Measurements from ENCODE around the gene NGF. TPM values are rescaled to one million over a fixed set of nuclear protein-coding genes. Genes with fewer than 3 reads are reported as not detected.
"Not testable (repeated sequence)": the region's sequence is repeated elsewhere in the genome, so short reads cannot be mapped to it uniquely, and the experiment has no call there.

NGF gene
- total and polyA plus RNA-seq, 2 of the 4 experiments (the other 2 are of a cell fraction): 12.5 to 21.7 TPM

DNA sequence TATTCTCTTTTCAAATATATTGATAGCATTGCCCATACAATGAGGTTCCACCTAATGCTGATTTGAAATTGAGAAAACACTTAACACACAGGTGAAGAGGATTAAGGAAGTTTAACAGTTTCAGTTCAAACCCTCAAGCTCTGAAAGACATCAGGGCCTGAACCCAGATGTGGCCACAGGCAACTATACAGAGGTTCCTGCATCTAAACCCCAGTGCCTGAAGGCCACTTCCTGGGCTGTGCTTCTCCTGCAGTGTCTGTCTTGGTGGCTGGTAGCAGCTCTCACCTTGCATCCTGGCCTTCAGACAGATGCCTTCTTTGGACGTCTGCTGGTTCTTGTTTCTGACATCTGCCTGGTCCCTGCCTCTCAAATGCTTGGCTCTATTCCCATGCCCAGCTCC, 25.1 kb upstream of the NGF start:
- H3K4me3 ChIP-seq (ENCODE audit: insufficient read depth, low read depth, low read length): no peak overlapping the region
- H3K23ac ChIP-seq (ENCODE audit: low read depth, low read length): no peak overlapping the region
- CTCF ChIA-PET: no interaction called here
- H2BK120ac ChIP-seq (ENCODE audit: low read depth, low read length): peak overlapping the region; percentile 66
- peaks cover 15% of the 10 kb centered on the region for H3K4me1 ChIP-seq (ENCODE audit: control insufficient read depth, insufficient read depth, low read length)
- no CpG with 5 or more reads among the region's 1 CpG for WGBS, 2 experiments (ENCODE audit: extremely low coverage in 2 of 2, insufficient read length in 1 of 2)
- H3K56ac ChIP-seq (ENCODE audit: extremely low read depth, insufficient read depth, low read length): no peak overlapping the region
- no peak overlapping the region for H2AFZ ChIP-seq (replicated peaks; ENCODE audit: low read length, poor library complexity)
- H4K8ac ChIP-seq (ENCODE audit: low read depth in 2 of 2, low read length in 2 of 2): no peak overlapping the region
- no peak overlapping the region; the same call in 1 of the 2 replicates for H3K4ac ChIP-seq (ENCODE audit: low read depth, low read length)
- H4K20me1 ChIP-seq (ENCODE audit: insufficient read depth, low read length): no peaks in the 10 kb centered on the region
- H3K9me3 ChIP-seq (ENCODE audit: control insufficient read depth, insufficient read depth, low read length): no peaks in the 10 kb centered on the region; the same call in 1 of the 2 replicates
- no peaks in the 10 kb centered on the region for H3K79me1 ChIP-seq (ENCODE audit: low read depth in 1 of 2, low read length in 2 of 2)
- H3K4me2 ChIP-seq (ENCODE audit: low read depth, low read length): no peak overlapping the region
- no peaks in the 10 kb centered on the region for H3K36me3 ChIP-seq (ENCODE audit: control insufficient read depth, insufficient read depth, low read length)
- peak overlapping the region; percentile 74; the same call in 1 of the 2 replicates for H2AK5ac ChIP-seq (ENCODE audit: low read depth, low read length)
- no TSS peak for BruUV-seq (replicated peaks)
- intact Hi-C loops (cut with micrococcal nuclease): no loop called here
- peak overlapping the region; percentile 82; the same call in 2 of the 3 replicates for H2BK15ac ChIP-seq (ENCODE audit: low read depth, low read length)
- H3K27me3 ChIP-seq (ENCODE audit: control insufficient read depth, insufficient read depth, low read length): no peaks in the 10 kb centered on the region
- POLR2A ChIA-PET (ENCODE audit: unreplicated experiment): no interaction called here
- peaks cover 11% of the 10 kb centered on the region for H3K9me1 ChIP-seq (ENCODE audit: insufficient read depth, low read length)
- no peak overlapping the region for H4K91ac ChIP-seq (ENCODE audit: insufficient read depth, low read depth, low read length)
- ATAC-seq (ENCODE audit: low read depth) (no peak), DNase-seq (no peak)
- no peak overlapping the region for H2BK5ac ChIP-seq (ENCODE audit: low read depth, low read length, poor library complexity, severe bottlenecking)
- in situ Hi-C loops (cut with MboI; ENCODE audit: low sequenced_read_pairs): no loop called here
- H3K27ac ChIP-seq (ENCODE audit: insufficient read depth, low read length): no peak overlapping the region
- H4K5ac ChIP-seq (ENCODE audit: low read depth, low read length): no peak overlapping the region
- dilution Hi-C loops (cut with HindIII; ENCODE audit: low sequenced_read_pairs, unreplicated experiment): no loop called here
- no peak overlapping the region; the same call in 1 of the 2 replicates for H3K18ac ChIP-seq (ENCODE audit: low read depth, low read length)
- peak overlapping the region; percentile 75; the same call in 1 of the 2 replicates for H2BK20ac ChIP-seq (ENCODE audit: low read depth, low read length)
- TF ChIP-seq MXI1 (IDR thresholded peaks at IDR 0.05; ENCODE audit: borderline replicate concordance, low read depth, low read length) (no peak), MAFK (IDR thresholded peaks at IDR 0.05; ENCODE audit: low read depth, low read length) (no peak), NFE2L2 (IDR thresholded peaks at IDR 0.05; ENCODE audit: low read depth, low read length) (no peak), RCOR1 (IDR thresholded peaks at IDR 0.05; ENCODE audit: insufficient replicate concordance, low read length) (no peak), RAD21 (IDR thresholded peaks at IDR 0.05; ENCODE audit: low read length) (no peak)
- no peak overlapping the region for H3K14ac ChIP-seq (replicated peaks; ENCODE audit: low read depth, low read length)
- H3K9ac ChIP-seq (ENCODE audit: low read depth, low read length): no peak overlapping the region
- no peak overlapping the region for H2AK9ac ChIP-seq (replicated peaks; ENCODE audit: low read depth, low read length, poor library complexity)

DNA sequence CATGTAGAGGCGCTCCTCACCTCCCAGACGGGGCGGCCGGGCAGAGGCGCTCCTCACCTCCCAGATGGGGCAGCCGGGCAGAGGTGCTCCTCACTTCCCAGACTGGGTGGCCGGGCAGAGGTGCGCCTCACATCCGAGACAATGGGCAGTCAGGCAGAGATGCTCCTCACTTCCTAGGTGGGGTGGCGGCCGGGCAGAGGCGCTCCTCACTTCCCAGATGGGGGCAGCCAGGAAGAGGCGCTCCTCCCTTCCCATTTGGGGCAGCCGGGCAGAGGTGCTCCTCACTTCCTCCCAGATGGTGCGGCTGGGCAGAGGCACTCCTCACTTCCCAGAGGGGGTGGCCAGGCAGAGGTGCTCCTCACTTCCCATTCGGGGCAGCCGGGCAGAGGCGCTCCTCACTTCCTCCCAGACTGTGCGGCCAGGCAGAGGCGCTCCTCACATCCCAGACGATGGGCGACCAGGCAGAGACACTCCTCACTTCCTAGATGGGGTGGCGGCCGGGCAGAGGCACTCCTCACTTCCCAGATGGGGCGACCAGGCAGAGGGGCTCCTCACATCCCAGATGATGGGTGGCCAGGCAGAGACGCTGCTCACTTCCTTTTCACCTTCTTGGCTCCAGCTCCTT, 22.6 kb upstream of the NGF start:
- H3K36me3 ChIP-seq (ENCODE audit: control insufficient read depth, insufficient read depth, low read length); intact Hi-C loops (cut with micrococcal nuclease); H4K91ac ChIP-seq (ENCODE audit: insufficient read depth, low read depth, low read length); H2AK9ac ChIP-seq (replicated peaks; ENCODE audit: low read depth, low read length, poor library complexity); H2BK120ac ChIP-seq (ENCODE audit: low read depth, low read length); H3K18ac ChIP-seq (ENCODE audit: low read depth, low read length); CTCF ChIA-PET; H3K14ac ChIP-seq (replicated peaks; ENCODE audit: low read depth, low read length); H3K79me1 ChIP-seq (ENCODE audit: low read depth in 1 of 2, low read length in 2 of 2); H3K4me3 ChIP-seq (ENCODE audit: insufficient read depth, low read depth, low read length); H3K23ac ChIP-seq (ENCODE audit: low read depth, low read length); ATAC-seq (ENCODE audit: low read depth); DNase-seq; H3K4me2 ChIP-seq (ENCODE audit: low read depth, low read length); H2BK5ac ChIP-seq (ENCODE audit: low read depth, low read length, poor library complexity, severe bottlenecking); POLR2A ChIA-PET (ENCODE audit: unreplicated experiment); H3K27ac ChIP-seq (ENCODE audit: insufficient read depth, low read length); H2BK20ac ChIP-seq (ENCODE audit: low read depth, low read length); H2BK15ac ChIP-seq (ENCODE audit: low read depth, low read length); H3K56ac ChIP-seq (ENCODE audit: extremely low read depth, insufficient read depth, low read length); BruUV-seq (replicated peaks); H4K20me1 ChIP-seq (ENCODE audit: insufficient read depth, low read length); in situ Hi-C loops (cut with MboI; ENCODE audit: low sequenced_read_pairs); H3K9me3 ChIP-seq (ENCODE audit: control insufficient read depth, insufficient read depth, low read length); H2AK5ac ChIP-seq (ENCODE audit: low read depth, low read length); H4K8ac ChIP-seq (ENCODE audit: low read depth in 2 of 2, low read length in 2 of 2); H3K4ac ChIP-seq (ENCODE audit: low read depth, low read length); H3K9ac ChIP-seq (ENCODE audit: low read depth, low read length); H2AFZ ChIP-seq (replicated peaks; ENCODE audit: low read length, poor library complexity); H4K5ac ChIP-seq (ENCODE audit: low read depth, low read length); H3K27me3 ChIP-seq (ENCODE audit: control insufficient read depth, insufficient read depth, low read length); dilution Hi-C loops (cut with HindIII; ENCODE audit: low sequenced_read_pairs, unreplicated experiment): not testable (repeated sequence)
- peaks cover 11% of the 10 kb centered on the region for H3K9me1 ChIP-seq (ENCODE audit: insufficient read depth, low read length)
- H3K4me1 ChIP-seq (ENCODE audit: control insufficient read depth, insufficient read depth, low read length): peaks cover 15% of the 10 kb centered on the region
- WGBS, 2 experiments (ENCODE audit: extremely low coverage in 2 of 2, insufficient read length in 1 of 2): 91% methylated on average over 7 of the region's 26 CpGs; no CpG with 5 or more reads in 1 of the 2 experiments

Data from IMR-90 (cell line).